ENCODE data around the gene CAMTA2. TPM values are rescaled to one million over a fixed set of nuclear protein-coding genes. Genes with fewer than 3 reads are reported as not detected.

The CAMTA2 gene
- total RNA-seq, 1 experiment from 2014 or later: 126 TPM

DNA sequence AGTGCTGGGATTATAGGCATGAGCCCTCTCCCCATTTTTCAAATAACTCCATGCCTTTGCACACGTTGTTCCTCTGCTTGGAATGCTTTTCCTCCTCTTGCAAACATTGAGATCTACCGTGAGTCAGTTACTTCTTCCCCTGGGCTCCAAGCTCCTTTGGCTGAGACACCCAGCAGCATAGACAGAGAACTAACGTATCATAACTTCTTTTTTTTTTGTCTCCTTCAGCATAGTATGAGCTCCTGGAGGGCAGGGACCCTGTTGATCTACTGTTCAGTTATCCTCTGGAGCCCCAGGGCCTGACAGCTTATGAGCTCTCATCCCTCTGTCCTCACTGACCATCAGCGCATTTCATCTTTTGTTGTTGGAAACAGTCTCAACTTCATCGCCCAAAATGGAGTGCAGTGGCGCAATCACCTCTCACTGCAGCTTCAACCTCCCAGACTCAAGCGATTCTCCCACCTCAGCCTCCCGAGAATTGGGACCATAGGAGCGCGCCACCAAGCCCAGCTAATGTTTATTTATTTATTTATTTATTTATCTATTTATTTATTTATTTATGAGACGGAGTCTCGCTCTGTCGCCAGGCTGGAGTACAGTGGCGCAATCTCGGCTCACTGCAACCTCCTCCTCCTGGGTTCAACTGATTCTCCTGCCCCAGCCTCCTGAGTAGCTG lies 22.0 kb downstream of the CAMTA2 start:
- ChIA-PET POLR2A (interaction anchor here (0.6 to 13.3 kb wide), 8 partner anchors 17 to 389 kb away, joined by 3 to 639 read pairs (median 19); partner anchors contain the start of genes CAMTA2, CXCL16, ENO3 and MED11), CTCF (interaction anchor here (0.6 to 1.6 kb wide), 3 partner anchors 14 to 56 kb away, joined by 3 to 5 read pairs (median 3); no protein-coding TSS in a partner anchor)
- H3K4me1 Mint-ChIP-seq (ENCODE audit: insufficient read depth, unreplicated experiment): peaks cover 8% of the 10 kb centered on the region
- no peaks in the 10 kb centered on the region for H3K9me3 Mint-ChIP-seq (ENCODE audit: unreplicated experiment)
- intact Hi-C loops (cut with micrococcal nuclease): no loop called here
- TF ChIP-seq, protein P1, sequence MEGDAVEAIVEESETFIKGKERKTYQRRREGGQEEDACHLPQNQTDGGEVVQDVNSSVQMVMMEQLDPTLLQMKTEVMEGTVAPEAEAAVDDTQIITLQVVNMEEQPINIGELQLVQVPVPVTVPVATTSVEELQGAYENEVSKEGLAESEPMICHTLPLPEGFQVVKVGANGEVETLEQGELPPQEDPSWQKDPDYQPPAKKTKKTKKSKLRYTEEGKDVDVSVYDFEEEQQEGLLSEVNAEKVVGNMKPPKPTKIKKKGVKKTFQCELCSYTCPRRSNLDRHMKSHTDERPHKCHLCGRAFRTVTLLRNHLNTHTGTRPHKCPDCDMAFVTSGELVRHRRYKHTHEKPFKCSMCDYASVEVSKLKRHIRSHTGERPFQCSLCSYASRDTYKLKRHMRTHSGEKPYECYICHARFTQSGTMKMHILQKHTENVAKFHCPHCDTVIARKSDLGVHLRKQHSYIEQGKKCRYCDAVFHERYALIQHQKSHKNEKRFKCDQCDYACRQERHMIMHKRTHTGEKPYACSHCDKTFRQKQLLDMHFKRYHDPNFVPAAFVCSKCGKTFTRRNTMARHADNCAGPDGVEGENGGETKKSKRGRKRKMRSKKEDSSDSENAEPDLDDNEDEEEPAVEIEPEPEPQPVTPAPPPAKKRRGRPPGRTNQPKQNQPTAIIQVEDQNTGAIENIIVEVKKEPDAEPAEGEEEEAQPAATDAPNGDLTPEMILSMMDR (IDR thresholded peaks at IDR 0.05; ENCODE audit: unreplicated experiment): no peak
- H3K4me3 Mint-ChIP-seq (ENCODE audit: unreplicated experiment): no peak overlapping the region
- H3K27me3 Mint-ChIP-seq (ENCODE audit: insufficient read depth, unreplicated experiment): no peaks in the 10 kb centered on the region
- H3K27ac Mint-ChIP-seq (ENCODE audit: low read depth, unreplicated experiment): no peak overlapping the region
- no TSS peak for BruUV-seq (replicated peaks)
- DNase-seq (ENCODE audit: unreplicated experiment): no peak
- peaks cover 22% of the 10 kb centered on the region for H3K36me3 Mint-ChIP-seq (ENCODE audit: insufficient read depth, unreplicated experiment)

DNA sequence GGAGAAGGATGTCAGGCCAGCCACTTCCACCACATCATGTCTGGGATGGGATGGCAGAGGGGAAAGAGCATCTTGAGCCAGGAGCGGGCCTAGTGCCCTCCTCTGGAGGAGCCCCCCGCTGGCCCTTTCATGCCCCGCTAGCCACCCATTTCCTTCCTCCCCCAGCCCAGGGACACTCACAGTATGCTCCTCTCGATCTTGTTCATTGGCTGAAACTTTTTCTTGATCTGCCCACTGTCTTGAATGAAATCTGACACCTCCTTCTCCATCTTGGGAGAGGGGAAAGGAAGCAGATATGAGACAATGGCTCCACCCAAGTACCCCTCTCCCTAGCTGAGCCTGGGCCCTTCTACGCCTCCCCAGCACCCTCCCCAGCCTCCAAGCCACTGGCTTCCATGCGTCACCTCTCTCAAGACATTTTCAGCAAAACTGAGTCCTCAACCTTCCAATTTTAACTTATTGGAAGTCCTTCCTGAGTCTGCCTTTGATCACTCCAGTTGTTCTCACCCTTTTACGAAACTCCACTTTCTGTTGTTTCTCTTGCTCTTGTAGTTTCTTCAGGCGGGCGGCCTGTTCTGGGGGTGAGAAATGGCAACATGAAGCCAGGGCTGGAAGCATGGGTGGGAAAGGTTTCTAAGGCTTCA lies 27.1 kb downstream of the CAMTA2 start:
- Mint-ChIP-seq H3K4me3 (ENCODE audit: unreplicated experiment) (no peak overlapping the region), H3K36me3 (ENCODE audit: insufficient read depth, unreplicated experiment) (peaks cover 29% of the 10 kb centered on the region), H3K9me3 (ENCODE audit: unreplicated experiment) (no peaks in the 10 kb centered on the region), H3K27me3 (ENCODE audit: insufficient read depth, unreplicated experiment) (no peaks in the 10 kb centered on the region), H3K27ac (ENCODE audit: low read depth, unreplicated experiment) (no peak overlapping the region), H3K4me1 (ENCODE audit: insufficient read depth, unreplicated experiment) (no peaks in the 10 kb centered on the region)
- ChIA-PET CTCF (no interaction called here), POLR2A (no interaction called here)
- no peak for DNase-seq (ENCODE audit: unreplicated experiment)
- intact Hi-C loops (cut with micrococcal nuclease): no loop called here
- BruUV-seq (replicated peaks): no TSS peak
- TF ChIP-seq, protein P1 (IDR thresholded peaks at IDR 0.05; ENCODE audit: unreplicated experiment): no peak

DNA sequence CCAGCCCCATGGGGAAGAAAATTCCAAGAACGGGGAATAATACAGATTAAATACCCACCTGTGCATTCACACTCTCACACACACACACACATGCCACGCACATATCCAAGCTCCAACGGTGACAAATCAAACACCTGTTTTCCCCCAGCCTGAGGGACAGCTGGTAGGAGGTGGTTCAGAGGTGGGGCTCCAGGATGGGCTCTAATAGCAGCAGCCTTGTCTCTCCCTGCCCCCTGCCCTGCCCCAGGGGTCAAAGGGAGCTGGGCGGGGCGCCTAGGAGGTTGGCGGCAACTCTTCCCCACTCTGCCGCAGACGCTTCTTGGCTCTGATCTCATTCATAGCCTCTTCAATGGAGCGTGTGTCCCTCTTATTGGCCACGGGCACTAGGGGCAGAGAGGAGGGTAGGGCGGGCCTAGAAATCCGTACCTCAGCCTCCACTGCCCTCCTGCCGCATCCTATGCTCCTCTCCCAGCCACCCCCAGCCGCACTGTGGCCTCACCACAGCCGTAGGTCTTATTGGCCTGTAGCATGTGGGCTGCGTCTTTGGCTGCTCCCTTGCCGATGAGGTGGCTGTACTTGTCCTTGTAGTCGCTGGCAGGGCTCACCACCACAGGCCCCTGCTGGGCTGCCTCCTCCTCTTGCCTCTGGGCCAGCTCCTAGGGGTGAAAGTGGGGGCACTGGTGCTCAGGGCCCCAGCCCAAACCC lies 28.1 kb downstream of the CAMTA2 start:
- ChIA-PET POLR2A (interaction anchor here (0.9 to 21.5 kb wide), 3 partner anchors 8 to 11 kb away, joined by 3 to 639 read pairs (median 4); partner anchors contain the start of genes PFN1 and SPAG7), CTCF (no interaction called here)
- Mint-ChIP-seq H3K4me1 (ENCODE audit: insufficient read depth, unreplicated experiment) (no peaks in the 10 kb centered on the region), H3K27me3 (ENCODE audit: insufficient read depth, unreplicated experiment) (no peaks in the 10 kb centered on the region), H3K27ac (ENCODE audit: low read depth, unreplicated experiment) (peak overlapping the region; percentile 51), H3K9me3 (ENCODE audit: unreplicated experiment) (no peaks in the 10 kb centered on the region), H3K4me3 (ENCODE audit: unreplicated experiment) (no peak overlapping the region), H3K36me3 (ENCODE audit: insufficient read depth, unreplicated experiment) (peaks cover 29% of the 10 kb centered on the region)
- TF ChIP-seq, protein P1 (IDR thresholded peaks at IDR 0.05; ENCODE audit: unreplicated experiment): no peak
- TSS peak; percentile 83 for BruUV-seq (replicated peaks)
- DNase-seq (ENCODE audit: unreplicated experiment): no peak
- intact Hi-C loops (cut with micrococcal nuclease): no loop called here

DNA sequence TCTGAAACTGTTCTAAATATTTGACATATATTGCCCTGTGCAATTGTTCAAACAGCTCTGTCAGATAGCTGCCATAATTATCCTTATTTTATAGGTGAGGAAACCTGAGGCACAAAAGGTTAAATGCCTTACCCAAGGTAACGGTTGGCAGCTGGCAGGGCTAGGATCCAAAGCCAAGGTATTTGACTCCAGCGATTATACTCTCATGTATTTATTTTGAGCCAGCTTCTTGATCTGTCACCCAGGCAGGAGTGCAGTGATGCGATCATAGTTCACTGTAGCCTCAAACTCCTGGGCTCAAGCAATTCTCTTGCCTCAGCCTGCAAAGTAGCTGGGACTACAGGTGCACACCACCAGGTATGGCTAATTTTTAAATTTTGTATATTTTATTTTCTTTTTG lies 29.4 kb downstream of the CAMTA2 start:
- intact Hi-C loops (cut with micrococcal nuclease): no loop called here
- ChIA-PET CTCF (no interaction called here), POLR2A (interaction anchor here (0.6 to 21.5 kb wide), 2 partner anchors 9 to 38 kb away, joined by 3 to 639 read pairs; partner anchors contain the start of gene SPAG7)
- Mint-ChIP-seq H3K4me1 (ENCODE audit: insufficient read depth, unreplicated experiment) (no peaks in the 10 kb centered on the region), H3K27ac (ENCODE audit: low read depth, unreplicated experiment) (peak overlapping the region; percentile 51), H3K36me3 (ENCODE audit: insufficient read depth, unreplicated experiment) (peaks cover 24% of the 10 kb centered on the region), H3K4me3 (ENCODE audit: unreplicated experiment) (no peak overlapping the region), H3K9me3 (ENCODE audit: unreplicated experiment) (no peaks in the 10 kb centered on the region), H3K27me3 (ENCODE audit: insufficient read depth, unreplicated experiment) (no peaks in the 10 kb centered on the region)
- DNase-seq (ENCODE audit: unreplicated experiment): no peak
- TF ChIP-seq, protein P1 (IDR thresholded peaks at IDR 0.05; ENCODE audit: unreplicated experiment): no peak
- no TSS peak for BruUV-seq (replicated peaks)
